Activated T-cell treated with anti-CD3 and anti-CD28 coated beads, Interleukin-2, amount 50 U/mL, for 4 hours (primary cell): ENCODE measurements around the gene OGDH. TPM values are rescaled to one million over a fixed set of nuclear protein-coding genes. Genes with fewer than 3 reads are reported as not detected.
"Not testable (repeated sequence)": the region's sequence is repeated elsewhere in the genome, so short reads cannot be mapped to it uniquely, and the experiment has no call there.

Source experiments
- ATAC-seq, 2 donors: fragments of 200-7000 bp; cut with Tn5 transposase; one replicate each; pipeline ENCODE4 v1.10.0; 2021
- DNase-seq: peaks from one replicate; pipeline ENCODE4 v3.0.0-alpha.2; 2020
- H3K27me3 Mint-ChIP-seq: one replicate; pipeline ENCODE4 v1.8.0; 2021; ENCODE audit warnings: low read depth, mixed read lengths
- H3K36me3 Mint-ChIP-seq: one replicate; pipeline ENCODE4 v1.8.0; 2022; ENCODE audit warnings: mixed read lengths; ENCODE audit not compliant: insufficient read depth
- H3K4me1 Mint-ChIP-seq: one replicate; pipeline ENCODE4 v1.8.0; 2021; ENCODE audit warnings: low read depth, mixed read lengths
- H3K4me3 Mint-ChIP-seq: one replicate; pipeline ENCODE4 v1.8.0; 2021; ENCODE audit warnings: mild to moderate bottlenecking, moderate library complexity, mixed read lengths
- H3K9me3 Mint-ChIP-seq: one replicate; pipeline ENCODE4 v1.8.0; 2021; ENCODE audit warnings: mixed read lengths
- total RNA-seq, 3 donors: library from RNA; stranded (reverse); gene quantifications; one replicate each; pipeline ENCODE4 v1.2.1, GENCODE V29; 2021

The OGDH gene
- total RNA-seq, 3 donors from 2014 or later: 83.0 to 105 (median 97.2) TPM

DNA sequence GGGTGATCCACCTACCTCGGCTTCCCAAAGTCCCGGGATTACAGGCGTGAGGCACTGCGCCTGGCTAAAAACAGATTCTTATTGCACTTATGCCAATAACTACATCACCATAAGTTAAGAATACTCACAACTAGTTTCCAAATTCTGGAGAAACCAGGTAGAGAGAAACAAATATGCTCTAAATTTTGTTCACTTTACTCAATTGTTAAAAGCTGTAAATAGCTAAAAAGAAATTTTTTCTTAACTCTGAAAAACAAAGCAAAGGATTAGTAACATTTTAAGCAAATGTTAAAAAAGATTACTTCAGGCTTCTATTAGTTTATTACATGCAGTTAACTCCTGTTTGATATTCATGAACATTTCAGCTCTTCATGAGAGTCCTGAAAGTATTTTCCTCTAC, 113.9 kb downstream of the OGDH start:
- H3K4me1 Mint-ChIP-seq: no peaks in the 10 kb centered on the region
- no peaks in the 10 kb centered on the region for H3K36me3 Mint-ChIP-seq
- no peak for DNase-seq
- no peaks in the 10 kb centered on the region for H3K9me3 Mint-ChIP-seq
- ATAC-seq: no peak
- no peaks in the 10 kb centered on the region for H3K27me3 Mint-ChIP-seq
- no peak overlapping the region for H3K4me3 Mint-ChIP-seq

- no peak overlapping the region for H3K4me3 Mint-ChIP-seq
- no peaks in the 10 kb centered on the region for H3K36me3 Mint-ChIP-seq
- no peaks in the 10 kb centered on the region for H3K9me3 Mint-ChIP-seq
- no peak for DNase-seq
- ATAC-seq: no peak
- H3K4me1 Mint-ChIP-seq: no peaks in the 10 kb centered on the region
- H3K27me3 Mint-ChIP-seq: no peaks in the 10 kb centered on the region
Observed at GRCh38 chr7:44724276-44724675, 117.8 kb downstream of the OGDH start.

DNA sequence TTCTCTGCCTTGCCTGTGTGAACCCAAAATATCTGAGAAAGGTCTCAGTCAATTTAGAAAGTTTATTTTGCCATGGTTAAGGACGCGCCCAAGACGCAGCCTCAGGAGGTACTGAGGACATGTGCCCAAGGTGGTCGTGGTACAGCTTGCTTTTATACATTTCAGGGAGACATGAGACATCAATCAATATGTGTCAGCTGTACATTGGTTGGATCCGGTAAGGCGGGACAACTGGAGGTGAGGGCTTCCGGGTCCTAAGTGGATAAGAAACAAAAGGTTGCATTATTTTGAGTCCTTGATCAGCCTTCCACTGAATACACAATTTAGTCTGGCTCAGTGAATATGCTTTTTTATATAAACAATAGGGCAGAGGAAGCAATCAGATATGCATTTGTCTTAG, 119.8 kb downstream of the OGDH start:
- not testable (repeated sequence) for H3K4me1 Mint-ChIP-seq, DNase-seq, H3K9me3 Mint-ChIP-seq, H3K4me3 Mint-ChIP-seq, ATAC-seq, H3K27me3 Mint-ChIP-seq, H3K36me3 Mint-ChIP-seq

GRCh38 chr7:44727158-44727936, 120.9 kb downstream of the OGDH start:
- H3K4me1 Mint-ChIP-seq: no peaks in the 10 kb centered on the region
- no peaks in the 10 kb centered on the region for H3K27me3 Mint-ChIP-seq
- no peak for ATAC-seq
- H3K9me3 Mint-ChIP-seq: no peaks in the 10 kb centered on the region
- DNase-seq: no peak
- no peaks in the 10 kb centered on the region for H3K36me3 Mint-ChIP-seq
- H3K4me3 Mint-ChIP-seq: no peak overlapping the region

DNA sequence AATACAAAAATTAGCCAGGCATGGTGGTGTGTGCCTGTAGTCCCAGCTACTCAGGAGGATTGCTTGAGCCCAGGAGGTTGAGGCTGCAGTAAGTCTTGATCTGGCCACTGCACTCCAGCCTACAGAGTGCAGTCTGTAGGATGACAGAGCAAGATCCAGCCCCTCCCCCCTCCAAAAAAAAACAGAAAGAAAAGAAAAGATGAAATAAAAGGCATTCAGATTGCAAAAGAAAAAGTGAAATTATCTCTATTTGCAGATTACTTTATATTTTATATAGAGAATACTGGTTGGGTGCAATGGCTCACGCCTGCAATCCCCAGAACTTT, 121.5 kb downstream of the OGDH start:
- no peak for ATAC-seq
- Mint-ChIP-seq H3K27me3 (no peaks in the 10 kb centered on the region), H3K4me1 (no peaks in the 10 kb centered on the region), H3K4me3 (no peak overlapping the region), H3K36me3 (no peaks in the 10 kb centered on the region), H3K9me3 (no peaks in the 10 kb centered on the region)
- no peak for DNase-seq

GRCh38 chr7:44729949-44730590, 123.6 kb downstream of the OGDH start:
- H3K27me3 Mint-ChIP-seq: no peaks in the 10 kb centered on the region
- ATAC-seq: peak in 1 of 2 donors; percentile 14
- no peaks in the 10 kb centered on the region for H3K9me3 Mint-ChIP-seq
- no peak overlapping the region for H3K4me3 Mint-ChIP-seq
- H3K36me3 Mint-ChIP-seq: no peaks in the 10 kb centered on the region
- no peak for DNase-seq
- peaks cover 3% of the 10 kb centered on the region for H3K4me1 Mint-ChIP-seq

DNA sequence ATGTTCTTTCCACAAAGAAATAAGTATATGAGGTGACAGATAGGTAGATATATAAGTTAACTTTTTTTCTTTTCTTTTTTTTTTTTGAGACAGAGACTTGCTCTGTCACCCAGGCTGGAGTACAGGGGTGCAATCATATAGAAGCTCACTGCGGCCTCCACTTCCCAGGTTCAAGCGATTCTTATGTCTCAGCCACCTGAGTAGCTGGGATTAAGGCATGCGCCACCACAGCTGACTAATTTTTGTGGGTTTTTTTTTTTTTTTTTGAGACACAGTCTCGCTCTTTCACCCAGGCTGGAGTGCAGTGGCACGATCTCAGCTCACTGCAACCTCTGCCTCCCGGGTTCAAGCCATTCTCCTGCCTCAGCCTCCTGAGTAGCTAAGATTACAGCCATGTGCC, 126.5 kb downstream of the OGDH start:
- H3K27me3 Mint-ChIP-seq: not testable (repeated sequence)

DNA sequence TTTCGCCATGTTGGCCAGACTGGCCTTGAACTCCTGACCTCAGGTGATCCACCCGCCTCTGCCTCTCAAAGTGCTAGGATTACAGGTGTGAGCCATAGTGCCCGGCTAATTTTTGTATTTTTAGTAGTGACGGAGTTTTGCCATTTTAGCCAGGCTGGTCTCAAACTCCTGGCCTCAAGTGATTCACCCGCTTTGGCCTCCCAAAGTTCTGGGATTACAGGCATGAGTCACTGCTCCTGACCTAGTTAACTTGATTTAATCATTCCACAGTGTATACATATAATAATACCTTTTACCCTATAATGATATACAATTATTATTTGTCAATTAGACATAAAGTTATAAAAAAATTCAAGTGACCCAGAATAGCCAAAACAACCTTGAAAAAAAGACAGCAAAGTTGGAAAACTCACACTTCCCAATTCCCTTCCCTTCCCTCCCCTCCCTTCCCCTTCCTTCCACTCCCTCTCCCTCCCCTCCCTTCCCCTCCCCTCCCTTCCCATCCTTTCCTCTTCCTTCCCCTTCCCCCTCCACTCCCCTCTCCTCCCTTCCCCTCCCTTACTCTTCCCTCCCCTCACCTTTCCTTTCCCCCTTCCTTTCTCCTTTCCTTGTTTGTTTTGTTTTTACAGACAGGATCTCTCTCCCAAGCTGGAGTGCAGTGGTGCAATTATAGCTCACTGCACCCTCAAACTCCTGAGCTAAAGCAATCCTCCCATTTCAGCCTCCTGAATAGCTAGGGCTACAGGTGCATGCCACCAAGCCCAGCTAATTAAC, 127.5 kb downstream of the OGDH start:
- DNase-seq: no peak
- no peak for ATAC-seq
- Mint-ChIP-seq H3K4me3 (no peak overlapping the region), H3K27me3 (no peaks in the 10 kb centered on the region), H3K9me3 (no peaks in the 10 kb centered on the region), H3K4me1 (peaks cover 12% of the 10 kb centered on the region), H3K36me3 (no peaks in the 10 kb centered on the region)

More for the DNA sequence above, 126.5 kb downstream of the OGDH start:
- not testable (repeated sequence) for H3K4me3 Mint-ChIP-seq, H3K36me3 Mint-ChIP-seq, H3K9me3 Mint-ChIP-seq, ATAC-seq, DNase-seq
- H3K4me1 Mint-ChIP-seq: peaks cover 12% of the 10 kb centered on the region

GRCh38 chr7:44735403-44736165, 129.2 kb downstream of the OGDH start:
- peaks cover 12% of the 10 kb centered on the region for H3K4me1 Mint-ChIP-seq
- H3K36me3 Mint-ChIP-seq: no peaks in the 10 kb centered on the region
- peak; percentile 94 to 95 for ATAC-seq
- H3K9me3 Mint-ChIP-seq: no peaks in the 10 kb centered on the region
- H3K27me3 Mint-ChIP-seq: no peaks in the 10 kb centered on the region
- no peak overlapping the region for H3K4me3 Mint-ChIP-seq
- no peak for DNase-seq

GRCh38 chr7:44736896-44737295, 130.5 kb downstream of the OGDH start:
- no peaks in the 10 kb centered on the region for H3K36me3 Mint-ChIP-seq
- ATAC-seq: no peak
- no peak overlapping the region for H3K4me3 Mint-ChIP-seq

GRCh38 chr7:44738051-44738723, 131.8 kb downstream of the OGDH start:
- Mint-ChIP-seq H3K4me3 (no peak overlapping the region), H3K9me3 (no peaks in the 10 kb centered on the region), H3K27me3 (no peaks in the 10 kb centered on the region), H3K4me1 (peaks cover 12% of the 10 kb centered on the region), H3K36me3 (no peaks in the 10 kb centered on the region)
- no peak for DNase-seq
- no peak for ATAC-seq

More at GRCh38 chr7:44736896-44737295, 130.5 kb downstream of the OGDH start:
- no peaks in the 10 kb centered on the region for H3K27me3 Mint-ChIP-seq
- H3K4me1 Mint-ChIP-seq: peaks cover 12% of the 10 kb centered on the region
- no peaks in the 10 kb centered on the region for H3K9me3 Mint-ChIP-seq
- DNase-seq: no peak

DNA sequence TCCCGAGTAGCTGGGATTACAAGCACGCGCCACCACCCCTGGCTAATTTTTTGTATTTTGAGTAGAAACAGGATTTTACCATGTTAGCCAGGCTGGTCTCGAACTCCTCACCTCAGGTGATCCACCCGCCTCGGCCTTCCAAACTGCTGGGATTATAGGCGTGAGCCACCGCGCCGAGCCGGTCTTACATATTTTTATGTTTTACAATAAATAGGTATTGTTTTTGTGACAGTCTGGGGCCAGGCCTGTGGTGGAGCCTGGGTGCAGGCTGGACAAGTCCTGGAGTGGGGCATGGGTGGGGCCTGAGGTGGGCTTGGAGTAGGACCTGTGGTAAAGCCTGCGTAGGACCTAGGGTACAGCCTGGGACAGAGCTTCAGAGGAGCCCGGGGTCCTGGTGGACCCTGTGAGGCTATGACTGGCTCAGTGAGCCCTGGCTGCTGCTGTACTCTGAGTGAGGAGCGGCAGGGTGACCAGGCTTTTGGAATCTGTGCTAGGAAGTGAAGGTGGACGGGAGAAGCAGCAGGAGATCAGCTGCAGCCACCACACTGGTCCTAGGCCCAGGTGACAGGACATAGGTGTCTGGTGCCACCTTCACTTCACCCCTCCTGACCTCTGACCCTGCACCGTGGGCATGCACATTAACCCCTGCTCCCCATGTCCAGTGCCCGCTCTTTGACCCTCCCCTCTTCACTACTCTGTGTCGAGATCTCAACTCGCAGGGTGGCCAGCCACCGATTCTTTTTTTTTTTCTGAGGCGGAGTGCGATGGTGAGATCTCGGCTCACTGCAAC, 132.6 kb downstream of the OGDH start:
- H3K36me3 Mint-ChIP-seq: no peaks in the 10 kb centered on the region
- no peak for DNase-seq
- ATAC-seq: no peak
- H3K27me3 Mint-ChIP-seq: no peaks in the 10 kb centered on the region
- H3K4me1 Mint-ChIP-seq: peaks cover 12% of the 10 kb centered on the region
- H3K4me3 Mint-ChIP-seq: no peak overlapping the region
- no peaks in the 10 kb centered on the region for H3K9me3 Mint-ChIP-seq

- no peaks in the 10 kb centered on the region for H3K27me3 Mint-ChIP-seq
- H3K4me1 Mint-ChIP-seq: peaks cover 8% of the 10 kb centered on the region
- H3K36me3 Mint-ChIP-seq: no peaks in the 10 kb centered on the region
- H3K4me3 Mint-ChIP-seq: no peak overlapping the region
- H3K9me3 Mint-ChIP-seq: no peaks in the 10 kb centered on the region
- ATAC-seq (no peak), DNase-seq (no peak)
Observed at GRCh38 chr7:44740055-44740454, 133.6 kb downstream of the OGDH start.
